Limb (tissue), 2 donors: ENCODE data around the gene ZNRF2.
A peak's percentile ranks its signal among the peaks of the same experiment; 100 is the strongest.

Experiments
- DNase-seq, 2 donors: peaks; one replicate each; pipeline ENCODE4 v3.0.0-alpha.2; 2016; ENCODE audit errors: extremely low spot score in 2 of 2

The ZNRF2 gene

DNA sequence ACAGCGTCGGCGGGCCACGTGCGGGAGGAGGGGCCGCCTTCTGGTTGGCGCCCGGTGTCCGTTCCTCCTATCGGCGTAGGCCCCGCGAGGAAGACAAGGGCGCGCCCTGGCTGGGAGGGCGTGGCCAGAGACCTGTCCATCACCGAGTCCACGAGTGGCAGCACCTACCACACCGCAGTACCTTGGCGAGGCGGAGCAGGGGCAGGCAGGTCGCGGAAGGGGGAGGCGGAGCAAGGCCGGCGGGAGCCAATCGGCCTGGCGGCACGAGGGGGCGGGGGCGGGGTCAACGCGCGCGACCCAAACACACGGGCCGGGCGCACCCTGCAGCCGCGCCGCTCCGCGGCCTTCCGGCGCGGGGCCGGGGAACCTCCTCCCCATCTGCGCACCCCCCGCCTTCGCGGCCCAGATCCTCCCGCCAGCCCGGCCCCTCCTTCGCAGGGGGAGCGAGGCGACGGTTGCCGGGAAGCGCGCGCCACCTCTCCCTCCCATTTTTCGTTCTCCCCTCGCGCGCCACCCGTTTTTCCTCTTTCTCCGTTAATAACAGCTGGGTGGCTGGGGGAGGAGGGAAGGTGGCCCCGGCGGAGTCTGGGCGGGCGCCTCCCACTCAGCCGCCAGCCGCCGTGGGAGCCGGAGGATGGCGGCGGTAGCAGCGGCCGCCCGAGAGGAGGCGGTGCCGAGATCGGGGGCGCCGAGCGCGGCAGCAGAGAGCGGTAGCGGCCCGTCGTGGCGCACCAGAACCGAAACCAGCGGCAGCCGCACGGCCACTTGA, at the start of gene ZNRF2:
ZNRF2 (plus strand) TSS at position 300 of the 769 bp plus-strand sequence. CDS start 761 bp downstream, outside the sequence.
- DNase-seq, result peak; percentile 95 to 96

DNA sequence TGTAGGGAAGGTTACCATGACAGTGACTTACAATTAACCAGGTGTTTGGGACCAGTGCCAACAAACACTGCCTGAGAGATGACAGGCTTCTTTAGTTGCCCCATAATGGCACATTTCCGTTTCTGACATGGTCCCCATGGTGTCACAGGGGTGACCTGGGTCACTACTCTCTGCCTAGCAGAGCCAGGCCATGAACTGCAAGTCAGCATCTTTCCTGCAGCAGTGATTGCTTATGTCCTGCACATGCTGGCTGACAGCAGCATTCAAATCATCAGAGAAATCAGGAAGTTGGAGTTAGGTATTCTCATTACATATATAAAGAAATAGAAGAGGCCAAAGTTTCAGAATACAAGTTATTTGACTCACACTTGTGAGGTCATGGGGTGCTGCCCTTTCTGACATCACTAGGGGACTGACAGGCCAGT, 47.1 kb upstream of the ZNRF2 start:
- DNase-seq, result no peak

DNA sequence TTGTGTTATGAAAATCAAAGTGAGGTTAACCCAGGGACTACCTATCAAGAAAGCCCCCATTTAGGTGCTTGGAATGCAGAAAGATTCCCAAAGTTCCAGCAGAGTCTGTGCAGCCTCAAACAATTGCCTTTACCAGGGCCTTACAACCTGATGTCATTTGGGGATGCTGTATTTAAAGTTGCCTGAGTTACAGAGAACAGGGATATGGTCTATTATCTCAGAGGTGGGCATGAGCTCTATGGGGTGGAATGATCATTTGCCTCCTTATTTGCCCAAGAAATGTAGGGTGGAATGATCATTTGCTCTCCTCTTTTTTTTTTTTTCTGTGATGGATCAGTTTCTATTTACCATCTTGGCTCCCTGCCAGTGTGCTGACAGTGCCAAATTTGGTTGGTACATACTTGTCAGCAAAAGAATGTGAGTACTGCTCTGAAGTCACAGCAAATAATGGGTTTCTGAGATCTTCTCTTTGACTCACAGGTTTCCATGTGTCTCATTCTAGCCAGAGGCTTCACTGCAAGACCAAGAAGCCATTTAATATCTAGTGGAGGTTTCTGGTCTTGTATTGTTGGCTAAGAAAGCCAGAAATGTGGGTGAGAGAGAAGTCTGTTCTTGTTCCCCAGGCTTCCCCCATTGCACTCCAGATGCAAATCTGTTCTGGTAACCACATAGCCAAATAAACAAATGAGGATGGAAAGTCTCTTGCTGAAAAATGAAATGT, 45.5 kb upstream of the ZNRF2 start:
- peak; percentile 41 to 48 for DNase-seq

DNA sequence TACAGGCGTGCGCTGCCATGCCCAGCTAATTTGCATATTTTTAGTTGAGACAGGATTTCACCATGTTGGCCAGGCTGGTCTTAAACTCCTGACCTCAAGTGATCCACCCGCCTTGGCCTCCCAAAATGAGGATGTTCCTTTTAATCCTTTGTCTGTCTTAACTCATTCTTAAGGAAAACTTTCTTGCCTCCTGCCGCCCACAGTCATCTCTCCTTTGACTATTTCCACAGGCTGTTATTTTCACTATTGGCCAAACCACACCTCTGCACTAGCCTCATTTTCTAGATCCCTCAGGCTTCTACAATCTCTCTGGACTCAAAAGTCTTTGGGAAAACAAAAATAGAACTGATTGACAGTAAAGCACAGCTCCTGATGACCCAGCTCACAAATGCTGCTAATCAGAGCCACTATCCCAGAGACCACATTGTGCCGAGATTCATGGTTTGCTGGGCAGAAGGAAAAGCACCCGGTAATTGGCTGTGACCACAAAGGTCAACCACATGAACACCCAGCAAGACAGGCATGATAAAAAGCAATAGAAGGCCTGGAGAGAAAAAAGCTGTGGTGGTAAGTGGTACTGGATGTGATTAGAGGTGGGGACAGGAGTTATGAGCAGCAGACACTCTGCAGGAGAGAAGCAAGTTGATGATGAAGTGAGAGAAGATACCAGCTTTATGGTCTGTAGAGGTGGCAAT, 44.1 kb upstream of the ZNRF2 start:
- no peak for DNase-seq

DNA sequence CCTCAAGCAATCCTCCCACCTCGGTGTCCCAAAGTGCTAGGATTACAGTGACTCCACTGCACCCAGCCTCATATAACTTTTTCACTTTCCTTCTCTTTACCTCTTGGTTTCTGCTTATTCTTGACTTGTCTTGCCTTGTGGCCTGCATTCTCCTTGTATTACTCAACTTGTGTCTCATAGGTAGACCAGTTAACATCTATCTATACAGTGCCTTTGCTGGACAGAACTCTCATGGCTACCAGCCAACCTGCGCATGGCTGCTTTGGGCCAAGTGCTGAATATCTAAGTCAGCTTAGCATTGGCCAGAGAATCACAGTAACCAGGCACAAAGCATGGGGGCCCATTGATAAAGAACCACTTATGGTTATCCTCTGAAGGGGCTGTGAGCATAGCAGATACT, 42.6 kb upstream of the ZNRF2 start:
- DNase-seq, result no peak

DNA sequence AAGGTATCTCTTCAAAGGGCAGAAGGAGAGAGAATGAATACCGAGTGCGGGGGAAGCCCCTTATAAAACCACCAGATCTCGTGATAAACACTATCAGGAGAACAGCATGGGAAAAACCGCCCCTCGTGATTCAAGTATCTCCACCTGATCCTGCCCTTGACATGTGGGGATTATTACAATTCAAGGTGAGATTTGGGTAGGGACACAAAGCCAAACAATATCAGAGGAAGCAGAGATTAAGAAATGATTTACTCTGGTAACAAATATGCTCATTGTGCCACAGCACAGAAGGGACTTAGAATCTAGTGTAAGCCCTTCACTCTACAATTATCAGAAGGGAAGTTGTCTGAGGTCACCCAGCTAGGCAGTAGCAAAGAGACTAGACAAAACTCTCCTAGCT, 40.1 kb upstream of the ZNRF2 start:
- no peak for DNase-seq

DNA sequence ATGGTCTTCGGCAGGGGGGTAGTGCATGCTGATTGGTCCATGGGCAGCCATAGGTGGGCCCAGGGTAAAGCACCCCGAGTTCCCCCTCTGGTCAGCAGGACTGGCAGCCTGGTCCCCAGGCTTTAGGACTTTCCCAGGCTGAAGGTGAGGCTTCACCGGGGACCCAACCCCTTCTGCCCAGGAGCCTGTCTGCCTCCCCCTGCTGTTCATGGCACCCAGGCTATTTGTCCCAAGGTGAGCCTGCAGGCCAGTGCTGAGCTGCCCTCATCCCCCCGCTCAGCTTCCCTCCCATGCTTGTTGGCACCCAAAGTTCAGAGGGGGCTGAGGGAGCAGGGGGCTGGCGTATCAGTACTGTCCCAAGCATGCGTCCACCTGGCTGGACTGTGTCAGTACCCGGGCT, 38.5 kb upstream of the ZNRF2 start:
- DNase-seq, result no peak

DNA sequence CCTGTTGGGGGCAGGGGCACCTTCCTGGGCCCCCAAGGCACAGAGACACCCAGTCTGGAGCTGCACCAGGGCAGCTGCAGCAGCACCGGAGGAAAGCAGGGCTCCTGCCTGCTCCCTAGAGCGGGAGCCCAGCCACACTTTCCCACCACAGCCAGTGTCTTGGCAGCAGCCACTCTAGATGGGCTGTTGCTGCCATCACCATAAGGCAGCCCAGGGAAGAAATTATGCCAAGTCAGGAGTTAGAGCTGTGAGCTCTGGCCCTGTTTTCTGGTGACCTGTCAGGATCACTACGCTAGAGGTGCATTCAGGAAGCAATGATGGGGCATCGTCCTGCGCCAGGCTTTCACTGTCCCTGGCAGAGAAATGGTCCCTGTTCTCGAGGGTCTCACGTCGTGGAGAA, 38.0 kb upstream of the ZNRF2 start:
- no peak for DNase-seq

DNA sequence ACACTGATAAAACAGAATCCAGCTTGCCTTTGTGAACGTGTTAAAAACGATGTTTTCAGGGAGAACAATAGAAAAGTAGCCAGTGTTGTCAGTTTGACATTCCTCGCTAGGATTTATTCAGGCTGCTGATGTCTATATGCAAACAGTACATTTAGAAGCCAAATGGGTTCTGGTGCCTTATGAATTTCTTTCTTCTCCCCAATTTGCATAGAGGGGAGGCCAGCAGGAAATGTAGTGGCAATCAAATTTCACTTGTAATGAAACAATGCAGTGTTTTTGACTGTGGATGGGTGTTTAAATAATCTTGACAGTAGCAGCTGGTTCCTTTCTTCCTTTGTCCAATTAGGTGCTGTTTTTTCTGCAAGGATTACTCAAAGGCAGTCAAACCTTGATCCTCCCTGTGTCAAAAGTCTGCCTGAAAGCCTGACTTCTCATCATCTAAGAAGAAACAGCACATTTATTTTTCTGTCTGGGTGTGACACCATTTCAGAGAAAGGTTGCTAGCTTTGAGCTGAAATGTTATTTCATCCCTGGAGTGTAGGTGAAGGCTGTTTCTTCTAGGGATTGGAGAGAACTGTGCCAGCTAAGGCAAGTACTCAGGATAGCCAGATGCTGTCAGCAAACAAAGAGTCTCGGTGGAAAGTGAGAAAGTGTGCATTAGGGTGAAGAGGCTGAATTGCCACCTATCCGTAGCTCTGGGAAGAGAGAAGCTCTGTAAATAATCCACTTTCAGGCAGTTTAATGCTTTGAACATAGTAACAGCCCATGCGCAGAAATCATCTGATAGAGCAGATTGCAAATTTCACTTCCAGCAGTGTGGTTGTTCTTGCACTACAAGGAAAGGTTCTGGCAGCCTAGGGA, 36.6 kb upstream of the ZNRF2 start:
- no peak for DNase-seq

DNA sequence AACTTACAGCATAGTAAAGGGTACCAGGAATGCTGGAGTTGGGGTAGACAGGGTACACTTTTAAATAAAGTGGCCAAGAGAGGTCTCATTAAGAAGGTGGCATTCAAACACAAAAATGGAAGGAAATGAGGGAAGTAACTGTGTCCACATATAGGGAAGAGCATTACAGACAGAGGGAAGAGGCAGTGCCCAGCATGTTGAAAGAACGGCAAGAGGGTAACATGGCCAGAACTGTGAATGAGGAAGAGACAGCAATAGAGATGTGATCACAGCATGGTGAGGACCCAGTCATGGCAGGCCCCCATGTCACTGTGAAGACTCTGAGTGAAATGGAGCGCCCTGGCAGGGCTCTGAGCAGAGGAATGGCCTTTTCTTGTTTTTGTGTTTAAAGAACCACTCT, 35.1 kb upstream of the ZNRF2 start:
- DNase-seq, result no peak

DNA sequence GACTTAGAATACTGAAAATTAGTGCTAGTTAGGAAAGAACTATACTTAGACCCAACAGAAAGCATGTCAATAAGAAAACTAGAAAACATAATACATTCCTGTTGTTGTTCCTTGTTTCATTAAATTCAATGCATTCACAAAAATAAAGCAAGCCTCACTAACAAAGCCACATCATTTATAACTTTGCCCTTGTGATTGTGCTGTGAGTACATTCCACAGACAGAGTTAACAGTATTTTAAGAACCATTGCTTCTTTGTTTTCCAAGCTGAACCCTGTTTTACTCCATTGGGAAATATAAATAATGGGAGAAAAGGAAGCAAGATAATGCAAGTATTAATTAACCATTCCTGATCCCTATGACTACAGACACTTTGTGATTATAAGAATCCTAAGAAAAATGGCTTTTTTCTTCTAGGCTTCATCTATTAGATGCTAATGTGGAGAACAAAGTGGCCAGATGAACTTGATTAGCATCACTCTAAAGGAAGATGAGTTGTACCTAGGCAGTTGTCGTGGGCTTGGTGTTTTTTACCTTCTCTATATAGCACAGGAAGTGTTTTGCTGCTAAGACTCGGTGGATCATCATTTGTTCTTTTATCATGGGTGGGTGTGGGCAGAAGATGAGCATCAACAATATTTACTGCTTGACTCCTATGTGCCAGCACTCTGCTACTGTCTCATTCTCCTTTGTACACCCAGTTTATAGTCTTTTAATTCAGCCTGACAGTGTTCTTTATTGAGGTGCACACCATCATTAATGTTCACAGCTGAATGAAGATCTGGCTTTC, 34.2 kb upstream of the ZNRF2 start:
- no peak for DNase-seq

DNA sequence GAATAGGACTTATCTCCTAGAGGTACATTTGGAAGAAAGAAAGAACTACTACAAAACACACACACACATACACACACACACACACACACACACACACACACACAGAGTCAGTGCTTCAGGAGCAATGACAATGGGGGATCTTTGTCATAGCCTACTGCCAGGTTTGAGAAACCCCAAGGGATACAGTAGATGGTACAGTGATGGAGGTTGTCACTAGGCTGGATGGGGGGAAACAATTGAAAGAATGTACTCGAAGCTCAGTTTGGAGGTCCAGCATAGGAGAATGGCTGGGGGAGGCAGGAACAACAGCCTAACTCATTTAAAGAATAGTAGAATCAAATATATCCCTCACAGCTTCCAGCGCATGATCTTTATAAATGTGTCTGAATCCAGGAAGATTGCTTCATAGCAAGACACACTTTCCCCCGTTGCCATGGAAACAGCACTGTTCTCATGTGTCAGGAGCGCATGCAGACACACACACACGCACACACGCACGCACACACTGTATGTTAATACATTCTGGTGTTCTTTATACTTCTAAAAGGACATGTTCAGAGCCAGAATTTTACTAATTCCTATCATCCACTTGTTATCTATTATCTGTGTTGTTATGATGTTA, 32.6 kb upstream of the ZNRF2 start:
- DNase-seq, result peak in 1 of 2 donors; percentile 62

DNA sequence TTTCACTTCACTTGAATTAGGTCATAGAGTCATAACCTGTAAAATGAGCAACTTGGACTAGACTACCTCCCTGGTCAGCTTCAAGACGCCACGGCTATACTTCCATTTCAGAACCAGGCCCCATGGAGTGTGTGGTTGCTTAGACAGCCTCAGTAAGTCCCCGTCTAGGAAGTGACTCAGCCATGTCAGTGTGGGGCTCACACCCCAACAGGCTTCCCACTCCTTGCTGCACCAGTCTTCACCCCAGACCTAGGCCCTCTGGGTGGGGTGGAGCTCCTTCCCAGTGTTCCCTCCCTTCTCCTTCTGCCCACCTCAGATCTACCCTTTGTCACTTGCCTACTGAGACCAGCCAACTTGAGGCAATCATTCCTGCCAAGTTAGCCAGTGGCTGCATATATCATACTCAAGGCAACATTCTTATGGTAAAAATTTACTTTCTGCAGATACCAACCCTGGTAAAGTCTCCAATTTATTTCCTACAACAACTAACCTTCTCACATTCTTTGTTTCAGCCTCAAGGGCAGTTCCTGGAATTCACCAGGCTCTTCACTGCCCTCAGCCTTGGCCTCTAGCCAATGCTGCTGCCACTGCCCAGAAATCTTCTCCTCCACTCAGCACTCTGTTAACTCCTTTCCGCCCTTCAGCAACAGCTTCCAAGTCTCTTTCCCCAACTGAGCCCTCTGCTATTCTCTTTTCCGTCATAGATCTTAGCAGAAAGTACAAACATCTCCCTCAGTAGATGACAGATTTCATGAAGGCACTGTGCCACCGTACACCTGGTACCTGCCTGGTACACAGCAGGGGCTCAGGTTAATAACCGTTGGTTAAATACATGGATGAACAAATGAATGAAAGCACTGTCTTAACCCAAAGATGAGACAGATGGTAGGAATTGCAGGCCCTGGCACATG, 31.3 kb upstream of the ZNRF2 start:
- DNase-seq, result no peak

DNA sequence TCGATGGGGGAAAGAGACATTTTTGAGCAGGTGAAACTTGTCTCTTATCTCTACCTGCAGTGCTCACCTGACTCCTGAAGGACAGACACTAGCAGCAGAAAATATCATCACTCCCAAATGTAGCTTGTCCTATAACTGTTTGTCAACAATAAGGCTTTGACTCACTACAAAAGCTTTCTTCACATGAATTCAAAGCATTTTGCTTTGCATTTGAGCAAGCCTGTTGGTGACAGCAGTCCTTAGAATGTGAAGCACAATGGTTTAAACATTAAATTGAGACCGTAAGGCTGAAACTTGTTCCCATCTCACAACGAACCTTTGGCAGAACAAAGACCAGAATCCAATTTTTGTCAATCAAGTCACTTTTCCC, 30.6 kb upstream of the ZNRF2 start:
- DNase-seq, result no peak

DNA sequence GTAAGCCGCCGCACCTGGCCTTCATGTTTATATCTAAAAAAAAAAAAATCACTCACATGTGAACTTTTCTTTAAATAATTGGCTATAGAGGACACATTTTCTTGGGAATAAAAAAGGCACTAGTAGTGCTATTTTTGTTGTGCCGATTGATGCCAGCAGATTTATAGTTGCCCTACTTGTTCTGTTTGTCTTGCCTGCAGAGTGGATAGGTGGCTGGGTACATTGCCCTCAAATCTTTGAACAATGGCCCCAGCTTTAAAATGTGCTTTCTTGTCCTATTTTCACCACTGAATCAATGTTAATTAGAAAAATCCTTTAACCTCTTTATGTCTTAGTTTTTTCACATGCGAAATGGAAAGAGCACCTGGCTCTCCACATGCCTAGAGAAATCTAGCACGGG, 30.1 kb upstream of the ZNRF2 start:
- DNase-seq, result no peak

DNA sequence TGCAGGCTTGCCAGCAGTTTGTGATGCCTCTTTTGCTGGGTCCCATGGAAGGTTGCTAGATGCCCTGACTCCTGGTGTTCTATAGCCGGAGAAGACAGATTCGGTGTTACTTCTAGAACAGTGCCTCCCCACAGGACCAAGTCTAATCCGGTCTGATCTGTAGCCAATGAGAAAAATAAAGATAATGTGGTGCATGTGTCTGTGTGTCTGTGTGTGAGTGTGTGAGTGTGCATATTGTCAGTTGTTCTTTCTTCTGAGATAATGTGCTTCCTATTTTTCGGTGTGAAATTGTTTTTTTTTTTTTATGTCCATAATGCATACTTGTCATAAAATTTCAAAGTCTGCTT, 29.7 kb upstream of the ZNRF2 start:
- DNase-seq, result no peak

DNA sequence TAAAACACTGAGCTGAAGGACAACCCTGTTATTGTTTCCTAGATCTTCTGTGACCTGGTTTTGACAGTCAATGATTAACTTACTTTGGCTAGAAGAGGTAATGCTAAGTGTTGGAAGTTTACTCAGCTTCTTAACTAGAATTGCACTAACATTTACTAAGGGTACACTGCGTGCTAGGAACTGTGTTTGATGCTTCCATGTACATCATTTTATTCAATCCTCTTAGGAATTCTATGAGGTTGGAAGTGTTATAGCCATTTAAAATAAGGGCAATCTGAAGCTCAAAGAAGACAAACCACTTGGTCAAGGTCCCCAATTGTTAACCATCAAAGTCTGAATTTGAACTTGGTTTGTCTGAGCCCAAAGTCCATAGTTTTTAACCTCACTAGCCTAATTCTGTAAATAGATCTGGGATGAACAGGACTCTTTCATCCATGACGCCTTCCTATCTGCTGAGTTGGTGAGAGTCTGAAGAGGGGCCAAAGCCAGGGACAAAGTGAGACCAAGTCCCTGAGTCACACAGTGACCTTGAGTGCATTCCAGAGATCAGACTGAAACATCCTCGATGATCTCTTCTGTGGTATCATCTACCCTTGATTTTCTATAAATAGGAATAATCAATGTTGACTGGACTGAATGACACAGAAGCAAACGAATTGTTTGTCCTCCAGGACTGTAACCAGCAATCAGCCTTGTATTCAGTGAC, 29.2 kb upstream of the ZNRF2 start:
- no peak for DNase-seq

DNA sequence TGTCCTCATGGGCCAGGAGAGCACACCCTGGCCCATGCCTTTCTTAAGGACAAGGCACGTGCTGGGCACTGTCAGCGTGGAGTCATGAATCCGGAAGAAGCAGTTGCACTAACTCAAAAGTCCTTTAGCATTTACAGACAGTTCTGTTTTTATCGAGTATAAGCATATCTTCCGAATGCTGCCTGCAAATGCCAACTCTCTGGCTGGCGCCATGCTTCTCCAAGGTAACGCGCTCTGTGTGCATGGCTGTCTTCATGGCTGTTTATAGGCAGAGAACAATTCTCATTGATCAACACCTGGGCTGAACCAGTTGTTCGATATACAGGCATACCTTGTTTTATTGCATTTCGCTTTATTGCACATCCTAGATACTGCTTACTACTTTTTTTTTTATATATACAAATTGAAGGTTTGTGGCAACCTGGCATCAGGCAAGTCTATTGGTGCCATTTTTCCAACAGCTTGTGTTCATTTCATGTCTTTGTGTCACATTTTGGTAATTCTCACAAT, 28.0 kb upstream of the ZNRF2 start:
- no peak for DNase-seq
